Breast epithelium (tissue), 4 donors: Measurements from ENCODE around the gene ASMT. TPM values are rescaled to one million over a fixed set of nuclear protein-coding genes. Genes with fewer than 3 reads are reported as not detected.

Source experiments
- DNase-seq, 2 donors: peaks; one replicate each; pipeline ENCODE4 v3.0.0-alpha.2; 2019; ENCODE audit warnings: low spot score in 2 of 2
- H3K27ac ChIP-seq, 2 donors: fragments of 200-600 bp; sonication (generic) in 1 of 2; one replicate each; pipeline ENCODE4 v1.5.1; 2016 to 2019; ENCODE audit warnings: mild to moderate bottlenecking in 1 of 2
- H3K27me3 ChIP-seq, 2 donors: fragments of 200-600 bp; sonication (generic) in 1 of 2; one replicate each; pipeline versions ENCODE4 v1.5.1 to v1.6.0; 2017 to 2019; ENCODE audit warnings: control low read depth in 1 of 2, mild to moderate bottlenecking in 1 of 2
- H3K36me3 ChIP-seq: fragments of 200-600 bp; one replicate; pipeline ENCODE4 v1.5.1; 2019
- H3K4me1 ChIP-seq, 2 donors: fragments of 200-600 bp; sonication (generic); one replicate each; pipeline ENCODE4 v1.5.1; 2016 to 2019; ENCODE audit warnings: control low read depth in 1 of 2
- H3K4me3 ChIP-seq, 3 donors: fragments of 200-600 bp; sonication (generic); 1 replicate in 2 of 3; 2 replicates in 1 of 3; pipeline ENCODE4 v1.5.1; 2016 to 2019; ENCODE audit warnings: mild to moderate bottlenecking in 3 of 3, moderate library complexity in 2 of 3
- H3K9me3 ChIP-seq, 2 donors: fragments of 200-600 bp; sonication (generic) in 1 of 2; one replicate each; pipeline ENCODE4 v1.5.1; 2016 to 2019; ENCODE audit warnings: control low read depth in 1 of 2
- POLR2A ChIP-seq: fragments of 450-650 bp; IDR thresholded peaks from one replicate; pipeline ENCODE4 v1.6.1; 2016; ENCODE audit warnings: antibody characterized with exemption, mild to moderate bottlenecking, moderate library complexity
- POLR2AphosphoS5 ChIP-seq, 3 donors: sonication (generic); formaldehyde crosslinking; IDR thresholded peaks; one replicate each; pipeline ENCODE4 v1.6.1; 2017; ENCODE audit warnings: antibody characterized with exemption in 3 of 3
- intact Hi-C: fragments of 100-400 bp; cut with DNase I; formaldehyde crosslinking; loops from one replicate; pipeline ENCODE4 v1.15.1; 2023; ENCODE audit warnings: low total_unique reads
- total RNA-seq, 3 donors: library from RNA; depleted of rRNA; stranded (reverse); fragments of >200 nt; gene quantifications; one replicate each; pipeline ENCODE4 v1.1.0, GENCODE V29; 2016
- TF ChIP-seq, protein P1 (sequence below), 3 donors: fragments of 450-650 bp; IDR thresholded peaks; one replicate each; pipeline ENCODE4 v1.5.1; 2016 to 2017; ENCODE audit warnings: antibody characterized with exemption in 3 of 3, mild to moderate bottlenecking in 3 of 3, moderate library complexity in 3 of 3

Gene ASMT
- total RNA-seq, 3 donors from 2014 or later: not detected

DNA sequence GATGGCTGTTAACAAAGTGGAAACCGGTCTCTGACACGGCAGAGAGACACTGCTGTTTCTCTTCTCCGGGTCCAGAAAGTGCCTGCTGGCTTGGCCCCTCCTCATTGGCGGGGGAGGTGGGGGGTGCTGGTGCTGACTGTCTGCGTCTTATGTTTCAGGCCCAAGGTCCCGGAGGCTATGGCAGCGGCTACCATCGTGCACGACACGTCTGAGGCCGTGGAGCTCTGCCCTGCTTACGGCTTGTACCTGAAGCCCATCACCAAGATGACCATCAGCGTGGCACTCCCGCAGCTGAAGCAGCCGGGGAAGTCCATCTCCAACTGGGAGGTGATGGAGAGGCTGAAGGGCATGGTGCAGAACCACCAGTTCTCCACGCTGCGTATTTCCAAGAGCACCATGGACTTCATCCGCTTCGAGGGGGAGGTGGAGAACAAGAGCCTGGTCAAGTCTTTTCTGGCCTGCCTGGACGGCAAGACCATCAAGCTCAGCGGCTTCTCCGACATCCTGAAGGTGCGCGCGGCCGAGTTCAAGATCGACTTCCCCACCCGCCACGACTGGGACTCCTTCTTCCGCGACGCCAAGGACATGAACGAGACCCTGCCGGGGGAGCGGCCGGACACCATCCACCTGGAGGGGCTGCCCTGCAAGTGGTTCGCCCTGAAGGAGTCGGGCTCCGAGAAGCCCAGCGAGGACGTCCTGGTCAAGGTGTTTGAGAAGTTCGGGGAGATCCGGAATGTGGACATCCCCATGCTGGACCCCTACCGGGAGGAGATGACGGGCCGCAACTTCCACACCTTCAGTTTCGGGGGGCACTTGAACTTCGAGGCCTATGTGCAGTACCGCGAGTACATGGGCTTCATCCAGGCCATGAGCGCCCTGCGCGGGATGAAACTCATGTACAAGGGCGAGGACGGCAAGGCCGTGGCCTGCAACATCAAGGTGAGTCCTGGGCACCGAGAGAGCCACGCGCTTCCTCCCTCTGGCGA lies 21.3 kb upstream of the ASMT start:
- Histone ChIP-seq H3K4me1 (peaks cover 0 to 3% of the 10 kb centered on the region in 2 donors), H3K36me3 (peaks cover 13% of the 10 kb centered on the region), H3K27ac (peak overlapping the region in 1 of 2 donors; percentile 36), H3K4me3 (peak overlapping the region in 2 of 3 donors; percentile 89 to 98), H3K9me3 (no peaks in the 10 kb centered on the region), H3K27me3 (no peaks in the 10 kb centered on the region)
- no peak for DNase-seq
- intact Hi-C loops: loop anchor here (10.0 kb wide), 2 partner anchors 139 to 199 kb away; partner anchors contain the start of genes ASMTL and SLC25A6
- TF ChIP-seq POLR2A: no peak
- TF ChIP-seq, protein P1, sequence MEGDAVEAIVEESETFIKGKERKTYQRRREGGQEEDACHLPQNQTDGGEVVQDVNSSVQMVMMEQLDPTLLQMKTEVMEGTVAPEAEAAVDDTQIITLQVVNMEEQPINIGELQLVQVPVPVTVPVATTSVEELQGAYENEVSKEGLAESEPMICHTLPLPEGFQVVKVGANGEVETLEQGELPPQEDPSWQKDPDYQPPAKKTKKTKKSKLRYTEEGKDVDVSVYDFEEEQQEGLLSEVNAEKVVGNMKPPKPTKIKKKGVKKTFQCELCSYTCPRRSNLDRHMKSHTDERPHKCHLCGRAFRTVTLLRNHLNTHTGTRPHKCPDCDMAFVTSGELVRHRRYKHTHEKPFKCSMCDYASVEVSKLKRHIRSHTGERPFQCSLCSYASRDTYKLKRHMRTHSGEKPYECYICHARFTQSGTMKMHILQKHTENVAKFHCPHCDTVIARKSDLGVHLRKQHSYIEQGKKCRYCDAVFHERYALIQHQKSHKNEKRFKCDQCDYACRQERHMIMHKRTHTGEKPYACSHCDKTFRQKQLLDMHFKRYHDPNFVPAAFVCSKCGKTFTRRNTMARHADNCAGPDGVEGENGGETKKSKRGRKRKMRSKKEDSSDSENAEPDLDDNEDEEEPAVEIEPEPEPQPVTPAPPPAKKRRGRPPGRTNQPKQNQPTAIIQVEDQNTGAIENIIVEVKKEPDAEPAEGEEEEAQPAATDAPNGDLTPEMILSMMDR (IDR thresholded peaks at IDR 0.05): no peak

DNA sequence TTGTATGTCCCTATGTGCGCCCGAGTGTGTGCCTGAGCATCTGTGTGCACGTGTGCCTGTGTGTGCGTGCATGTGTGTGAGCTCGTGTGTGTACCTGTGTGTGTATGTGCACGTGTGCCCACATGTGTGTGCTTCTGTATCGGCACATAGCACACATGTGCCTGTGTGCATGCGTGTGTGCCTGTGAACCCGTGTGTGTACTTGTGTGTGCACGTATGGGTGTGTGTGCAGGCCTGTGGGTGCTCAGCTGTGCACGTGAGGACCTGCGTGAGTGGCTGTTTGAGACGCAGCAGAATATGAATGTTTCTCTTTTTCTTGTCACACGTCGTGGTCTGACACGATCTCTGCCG lies 19.2 kb upstream of the ASMT start:
- Histone ChIP-seq H3K36me3 (peaks cover 34% of the 10 kb centered on the region), H3K9me3 (peaks cover 0 to 2% of the 10 kb centered on the region in 2 donors), H3K4me3 (no peak overlapping the region), H3K27me3 (no peaks in the 10 kb centered on the region), H3K27ac (no peak overlapping the region), H3K4me1 (peaks cover 0 to 3% of the 10 kb centered on the region in 2 donors)
- intact Hi-C loops: loop anchor here (10.0 kb wide), 2 partner anchors 141 to 201 kb away; partner anchors contain the start of genes ASMTL and SLC25A6
- no peak for DNase-seq
- TF ChIP-seq POLR2AphosphoS5 (IDR thresholded peaks at IDR 0.05) (no peak), POLR2A (no peak)

DNA sequence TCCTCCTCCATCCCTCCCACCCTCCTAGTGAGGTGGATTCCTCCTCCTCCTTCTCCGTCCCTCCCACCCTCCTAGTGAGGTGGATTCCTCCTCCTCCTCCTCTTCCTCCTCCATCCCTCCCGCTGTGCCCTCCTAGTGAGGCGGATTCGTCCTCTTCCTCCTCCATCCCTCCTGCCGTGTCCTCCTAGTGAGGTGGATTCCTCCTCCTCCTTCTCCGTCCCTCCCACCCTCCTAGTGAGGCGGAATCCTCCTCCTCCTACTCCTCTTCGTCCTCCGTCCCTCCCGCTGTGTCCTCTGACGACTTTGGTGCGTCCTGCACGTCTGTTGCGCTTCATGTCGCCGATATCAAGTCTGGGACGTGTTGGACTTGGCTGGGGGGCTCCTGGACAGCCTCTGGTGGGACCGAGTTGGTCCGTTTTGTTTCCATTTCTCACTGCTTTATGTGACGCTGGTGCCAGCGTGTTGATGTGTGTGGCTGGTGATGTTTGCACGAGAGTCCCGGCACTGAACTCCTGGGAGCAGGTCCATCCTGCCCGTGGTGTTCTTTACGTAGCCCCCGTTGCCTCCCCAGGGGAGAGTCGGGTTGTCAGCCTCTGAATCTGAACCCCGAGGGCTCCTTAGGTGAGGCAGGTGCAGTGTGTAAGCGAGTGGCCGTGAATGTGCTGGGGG lies 18.0 kb upstream of the ASMT start:
- Histone ChIP-seq H3K27me3 (no peaks in the 10 kb centered on the region), H3K4me1 (peaks cover 0 to 3% of the 10 kb centered on the region in 2 donors), H3K4me3 (no peak overlapping the region), H3K36me3 (peaks cover 45% of the 10 kb centered on the region), H3K9me3 (peaks cover 2 to 9% of the 10 kb centered on the region in 2 donors), H3K27ac (no peak overlapping the region)
- DNase-seq: no peak
- intact Hi-C loops: loop anchor here (10.0 kb wide), 2 partner anchors 142 to 202 kb away; partner anchors contain the start of genes ASMTL and SLC25A6
- TF ChIP-seq, protein P1 (IDR thresholded peaks at IDR 0.05): no peak
- TF ChIP-seq POLR2AphosphoS5 (IDR thresholded peaks at IDR 0.05) (no peak), POLR2A (no peak)

DNA sequence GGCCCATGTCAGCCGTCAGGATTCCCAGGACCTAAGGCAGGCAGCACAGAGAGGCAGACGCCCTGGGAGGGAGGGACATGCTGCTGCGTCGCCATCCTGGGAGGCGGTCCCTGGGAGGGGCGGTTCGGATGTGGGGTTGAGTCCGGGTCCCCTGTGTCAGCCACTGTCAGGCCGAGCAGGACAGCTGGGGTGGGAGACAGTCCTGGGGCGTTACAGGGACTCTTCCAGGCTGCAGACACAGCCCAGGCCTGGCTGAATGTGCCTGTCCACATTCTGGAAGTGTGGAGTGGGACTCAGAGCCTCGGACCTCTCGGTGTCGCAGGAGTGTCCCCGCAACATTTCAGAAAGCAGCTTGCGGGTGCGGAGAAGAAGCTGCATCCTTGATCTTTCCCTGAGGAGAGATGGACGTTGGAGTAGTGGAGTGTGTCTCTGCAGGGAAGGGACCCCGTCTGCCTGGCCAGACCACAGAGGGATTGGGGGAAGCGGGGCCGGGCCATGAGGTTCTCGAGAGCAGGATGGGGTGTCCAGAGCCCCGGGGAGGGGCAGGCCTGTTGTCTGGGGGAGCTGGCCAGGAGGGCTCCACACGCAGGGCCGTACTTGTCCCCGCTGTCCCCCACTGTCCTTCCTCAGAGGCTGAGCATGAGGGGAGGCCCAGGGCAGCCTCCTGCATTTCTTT lies 17.4 kb upstream of the ASMT start:
- Histone ChIP-seq H3K4me3 (no peak overlapping the region), H3K4me1 (peaks cover 0 to 3% of the 10 kb centered on the region in 2 donors), H3K36me3 (peaks cover 50% of the 10 kb centered on the region), H3K27me3 (no peaks in the 10 kb centered on the region), H3K9me3 (peaks cover 8 to 11% of the 10 kb centered on the region in 2 donors), H3K27ac (no peak overlapping the region)
- DNase-seq: no peak
- intact Hi-C loops: loop anchor here (10.0 kb wide), 2 partner anchors 143 to 203 kb away; partner anchors contain the start of genes ASMTL and SLC25A6
- TF ChIP-seq, protein P1 (IDR thresholded peaks at IDR 0.05): no peak
- TF ChIP-seq POLR2A: no peak
- TF ChIP-seq POLR2AphosphoS5 (IDR thresholded peaks at IDR 0.05): no peak
